ENCODE data around the gene EPB41L3.
A peak's percentile ranks its signal among the peaks of the same experiment; 100 is the strongest.

Gene EPB41L3

DNA sequence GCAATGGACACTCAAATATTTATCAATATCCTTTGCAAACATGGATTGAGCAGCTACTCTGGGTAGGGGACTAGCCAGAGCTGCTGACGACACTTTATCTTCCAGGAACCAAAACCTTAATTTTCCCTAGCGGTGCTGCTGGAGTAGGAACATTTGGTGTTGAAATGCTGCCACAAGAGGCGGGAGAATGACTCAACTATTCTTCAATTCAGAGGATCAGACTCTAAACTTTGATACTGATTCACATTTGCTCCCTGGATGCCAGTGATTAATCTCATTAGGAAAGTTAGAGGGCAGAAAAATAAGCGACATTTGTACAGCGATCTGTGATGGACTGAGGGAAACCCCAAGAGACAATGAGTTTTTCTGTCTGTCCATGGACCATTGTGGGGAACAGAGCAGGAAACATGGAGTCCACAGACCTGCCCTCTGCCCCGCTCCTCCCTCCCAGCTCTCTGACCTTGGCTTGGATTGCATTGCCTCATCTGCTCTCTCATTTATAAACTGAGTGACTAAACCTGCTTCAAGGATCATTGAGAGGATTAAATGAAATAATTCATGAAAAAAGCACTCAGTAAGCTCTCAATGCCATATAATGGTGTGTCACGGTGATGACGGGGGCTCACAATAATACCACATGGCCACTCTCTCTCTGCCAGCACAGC lies 12.6 kb upstream of the EPB41L3 start:
- Histone ChIP-seq H3K4me3 (ENCODE audit: low read length) (peak overlapping the region; percentile 23), H3K9ac (ENCODE audit: low read length) (peak overlapping the region; percentile 50), H3K27me3 (replicated peaks; ENCODE audit: control insufficient read depth, insufficient read depth, low read length) (no peaks in the 10 kb centered on the region), H3K4me1 (ENCODE audit: control insufficient read depth, insufficient read depth, low read length) (peaks cover 39% of the 10 kb centered on the region), H3K36me3 (ENCODE audit: control insufficient read depth, insufficient read depth, low read length, severe bottlenecking) (no peaks in the 10 kb centered on the region), H3K9me3 (ENCODE audit: control insufficient read depth, low read length) (no peaks in the 10 kb centered on the region)
- no peak for DNase-seq (ENCODE audit: low read depth)

DNA sequence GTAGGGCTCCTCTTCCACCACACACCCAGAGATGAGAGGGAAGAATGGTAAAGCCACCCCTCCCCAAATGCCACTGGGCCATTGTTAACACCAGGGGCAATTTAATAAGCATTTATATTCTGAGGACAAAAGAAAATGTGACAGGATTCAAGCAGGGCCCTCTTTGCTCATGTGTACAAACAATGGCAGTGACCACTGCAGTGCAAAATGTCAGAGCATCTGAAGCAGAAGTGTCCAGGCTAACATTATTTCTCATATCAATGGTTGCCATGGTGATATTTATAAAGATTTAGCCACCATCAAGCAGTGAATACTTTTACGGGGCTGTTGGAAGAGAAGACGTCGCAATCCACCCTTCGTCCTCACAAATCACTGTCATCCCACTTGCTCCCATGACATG lies 10.8 kb upstream of the EPB41L3 start:
- H3K4me3 ChIP-seq (ENCODE audit: low read length): no peak overlapping the region

GRCh38 chr18:5546660-5547059 lies 2.9 kb upstream of the EPB41L3 start:
- H3K9me3 ChIP-seq (ENCODE audit: control insufficient read depth, low read length): no peaks in the 10 kb centered on the region
- H3K27me3 ChIP-seq (replicated peaks; ENCODE audit: control insufficient read depth, insufficient read depth, low read length): no peaks in the 10 kb centered on the region
- no peak overlapping the region for H3K4me3 ChIP-seq (ENCODE audit: low read length)
- H3K9ac ChIP-seq (ENCODE audit: low read length): no peak overlapping the region
- peak; percentile 88 for DNase-seq (ENCODE audit: low read depth)
- peaks cover 42% of the 10 kb centered on the region for H3K4me1 ChIP-seq (ENCODE audit: control insufficient read depth, insufficient read depth, low read length)
- H3K36me3 ChIP-seq (ENCODE audit: control insufficient read depth, insufficient read depth, low read length, severe bottlenecking): no peaks in the 10 kb centered on the region

More for the DNA sequence above, 10.8 kb upstream of the EPB41L3 start:
- Histone ChIP-seq H3K9ac (ENCODE audit: low read length) (no peak overlapping the region), H3K36me3 (ENCODE audit: control insufficient read depth, insufficient read depth, low read length, severe bottlenecking) (no peaks in the 10 kb centered on the region), H3K9me3 (ENCODE audit: control insufficient read depth, low read length) (no peaks in the 10 kb centered on the region), H3K27me3 (replicated peaks; ENCODE audit: control insufficient read depth, insufficient read depth, low read length) (no peaks in the 10 kb centered on the region), H3K4me1 (ENCODE audit: control insufficient read depth, insufficient read depth, low read length) (peaks cover 43% of the 10 kb centered on the region)
- no peak for DNase-seq (ENCODE audit: low read depth)

- peak overlapping the region; percentile 88 for H3K9ac ChIP-seq (ENCODE audit: low read length)
- DNase-seq (ENCODE audit: low read depth): peak; percentile 65
- peaks cover 55% of the 10 kb centered on the region for H3K4me1 ChIP-seq (ENCODE audit: control insufficient read depth, insufficient read depth, low read length)
- H3K36me3 ChIP-seq (ENCODE audit: control insufficient read depth, insufficient read depth, low read length, severe bottlenecking): no peaks in the 10 kb centered on the region
- H3K27me3 ChIP-seq (replicated peaks; ENCODE audit: control insufficient read depth, insufficient read depth, low read length): no peaks in the 10 kb centered on the region
- peak overlapping the region; percentile 88 for H3K4me3 ChIP-seq (ENCODE audit: low read length)
- H3K9me3 ChIP-seq (ENCODE audit: control insufficient read depth, low read length): no peaks in the 10 kb centered on the region
These were observed 639 bp downstream of the EPB41L3 start for GRCh38 chr18:5543036-5543680.

DNA sequence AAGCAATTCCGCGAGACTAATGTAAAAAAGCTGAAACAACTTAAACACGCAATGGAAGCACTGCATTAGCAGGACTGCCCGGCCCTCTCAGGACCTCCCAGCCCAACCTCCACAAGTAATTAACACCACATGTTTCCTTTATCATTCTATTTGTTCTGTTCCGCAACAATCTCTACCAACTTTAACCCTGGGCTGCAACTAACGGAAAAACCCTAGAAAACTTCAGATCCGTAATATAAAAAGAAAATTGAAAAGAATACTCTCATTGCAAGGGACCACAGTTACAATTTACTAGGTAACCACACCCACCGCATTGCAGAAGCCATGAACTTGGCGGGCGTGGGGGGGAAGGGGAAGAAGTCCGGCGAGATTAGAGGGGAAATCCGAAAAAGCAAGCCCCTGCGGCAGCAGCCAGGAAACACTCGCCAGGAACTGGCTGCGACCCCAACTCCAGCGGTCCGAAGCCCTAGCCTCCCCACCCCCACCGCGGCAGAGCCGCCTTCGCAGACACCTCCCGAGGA lies 1.2 kb downstream of the EPB41L3 start:
- H3K4me1 ChIP-seq (ENCODE audit: control insufficient read depth, insufficient read depth, low read length): peaks cover 59% of the 10 kb centered on the region
- peak overlapping the region; percentile 88 for H3K9ac ChIP-seq (ENCODE audit: low read length)
- DNase-seq (ENCODE audit: low read depth): peak; percentile 82
- H3K4me3 ChIP-seq (ENCODE audit: low read length): peak overlapping the region; percentile 88
- H3K9me3 ChIP-seq (ENCODE audit: control insufficient read depth, low read length): no peaks in the 10 kb centered on the region
- no peaks in the 10 kb centered on the region for H3K36me3 ChIP-seq (ENCODE audit: control insufficient read depth, insufficient read depth, low read length, severe bottlenecking)
- H3K27me3 ChIP-seq (replicated peaks; ENCODE audit: control insufficient read depth, insufficient read depth, low read length): no peaks in the 10 kb centered on the region

GRCh38 chr18:5541644-5542043 lies 2.2 kb downstream of the EPB41L3 start:
- Histone ChIP-seq H3K36me3 (ENCODE audit: control insufficient read depth, insufficient read depth, low read length, severe bottlenecking) (no peaks in the 10 kb centered on the region), H3K27me3 (replicated peaks; ENCODE audit: control insufficient read depth, insufficient read depth, low read length) (no peaks in the 10 kb centered on the region), H3K9me3 (ENCODE audit: control insufficient read depth, low read length) (no peaks in the 10 kb centered on the region), H3K4me3 (ENCODE audit: low read length) (peak overlapping the region; percentile 88), H3K9ac (ENCODE audit: low read length) (peak overlapping the region; percentile 88), H3K4me1 (ENCODE audit: control insufficient read depth, insufficient read depth, low read length) (peaks cover 58% of the 10 kb centered on the region)
- no peak for DNase-seq (ENCODE audit: low read depth)

DNA sequence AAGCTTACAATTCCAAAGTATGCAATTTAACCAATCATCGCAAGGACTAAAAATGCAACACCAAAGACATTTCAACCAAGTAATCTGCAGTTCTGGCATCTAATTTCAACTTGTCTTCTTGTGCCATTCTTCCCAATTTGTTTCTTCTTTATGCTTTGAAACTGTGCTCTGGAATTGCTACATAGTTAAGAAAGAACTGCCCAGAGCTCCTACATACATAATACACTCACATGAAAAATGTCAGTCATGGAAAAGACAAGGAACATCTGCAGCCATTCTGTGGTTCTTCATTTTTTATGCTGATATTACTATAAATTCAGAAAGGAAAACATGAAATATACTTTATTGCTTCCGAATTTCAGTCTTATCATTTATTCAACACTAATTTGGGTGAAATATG lies 4.4 kb downstream of the EPB41L3 start:
- no peaks in the 10 kb centered on the region for H3K27me3 ChIP-seq (replicated peaks; ENCODE audit: control insufficient read depth, insufficient read depth, low read length)
- peak; percentile 66 for DNase-seq (ENCODE audit: low read depth)
- H3K9me3 ChIP-seq (ENCODE audit: control insufficient read depth, low read length): no peaks in the 10 kb centered on the region
- no peaks in the 10 kb centered on the region for H3K36me3 ChIP-seq (ENCODE audit: control insufficient read depth, insufficient read depth, low read length, severe bottlenecking)
- no peak overlapping the region for H3K9ac ChIP-seq (ENCODE audit: low read length)
- H3K4me1 ChIP-seq (ENCODE audit: control insufficient read depth, insufficient read depth, low read length): peaks cover 54% of the 10 kb centered on the region
- H3K4me3 ChIP-seq (ENCODE audit: low read length): no peak overlapping the region

DNA sequence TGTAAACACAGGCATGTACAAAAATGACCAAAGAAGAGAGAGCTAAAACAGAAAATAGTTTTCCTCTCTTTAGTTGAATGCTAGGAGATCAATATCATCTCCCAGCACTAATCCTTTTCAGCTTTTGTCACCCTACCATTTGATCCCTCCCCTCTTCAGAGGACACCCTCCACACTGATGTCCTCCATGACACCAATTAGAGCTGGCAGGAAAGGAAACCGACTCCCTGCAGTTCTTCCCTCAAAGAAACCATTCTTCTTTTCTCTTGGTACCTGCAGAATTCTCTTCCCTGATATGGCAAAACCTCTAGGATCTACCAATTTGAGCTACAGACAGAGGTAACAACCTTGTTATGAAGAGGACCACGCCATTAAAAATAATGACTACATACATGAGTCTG lies 5.3 kb downstream of the EPB41L3 start:
- Histone ChIP-seq H3K9ac (ENCODE audit: low read length) (peak overlapping the region; percentile 5), H3K9me3 (ENCODE audit: control insufficient read depth, low read length) (no peaks in the 10 kb centered on the region), H3K36me3 (ENCODE audit: control insufficient read depth, insufficient read depth, low read length, severe bottlenecking) (no peaks in the 10 kb centered on the region), H3K4me1 (ENCODE audit: control insufficient read depth, insufficient read depth, low read length) (peaks cover 50% of the 10 kb centered on the region), H3K4me3 (ENCODE audit: low read length) (no peak overlapping the region), H3K27me3 (replicated peaks; ENCODE audit: control insufficient read depth, insufficient read depth, low read length) (no peaks in the 10 kb centered on the region)
- no peak for DNase-seq (ENCODE audit: low read depth)

GRCh38 chr18:5537860-5538259 lies 5.9 kb downstream of the EPB41L3 start:
- H3K4me3 ChIP-seq (ENCODE audit: low read length): peak overlapping the region; percentile 10
- peaks cover 50% of the 10 kb centered on the region for H3K4me1 ChIP-seq (ENCODE audit: control insufficient read depth, insufficient read depth, low read length)
- no peak overlapping the region for H3K9ac ChIP-seq (ENCODE audit: low read length)
- H3K9me3 ChIP-seq (ENCODE audit: control insufficient read depth, low read length): no peaks in the 10 kb centered on the region
- no peaks in the 10 kb centered on the region for H3K36me3 ChIP-seq (ENCODE audit: control insufficient read depth, insufficient read depth, low read length, severe bottlenecking)
- no peaks in the 10 kb centered on the region for H3K27me3 ChIP-seq (replicated peaks; ENCODE audit: control insufficient read depth, insufficient read depth, low read length)
- DNase-seq (ENCODE audit: low read depth): no peak

GRCh38 chr18:5534845-5535244 lies 9.0 kb downstream of the EPB41L3 start:
- H3K4me3 ChIP-seq (ENCODE audit: low read length): no peak overlapping the region

DNA sequence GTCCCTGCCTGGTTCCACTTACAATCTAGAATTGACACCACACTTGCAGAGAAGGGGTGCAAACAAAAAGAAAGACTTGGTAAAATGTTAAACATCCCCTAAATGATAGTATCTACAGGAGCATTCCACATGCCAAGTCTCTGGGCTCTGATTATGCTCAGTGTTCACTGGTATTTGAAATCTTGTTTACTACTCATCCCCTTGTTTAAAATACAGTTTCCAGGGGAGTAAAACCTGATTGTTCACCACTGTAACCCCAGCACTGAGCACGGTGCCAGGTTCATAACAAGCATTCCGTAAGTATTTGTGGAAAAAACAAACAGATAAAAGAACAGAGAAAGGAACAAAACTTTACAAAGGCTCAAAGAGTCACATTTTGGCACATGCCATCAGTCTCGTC lies 11.7 kb downstream of the EPB41L3 start:
- Histone ChIP-seq H3K4me3 (ENCODE audit: low read length) (no peak overlapping the region), H3K36me3 (ENCODE audit: control insufficient read depth, insufficient read depth, low read length, severe bottlenecking) (no peaks in the 10 kb centered on the region), H3K4me1 (ENCODE audit: control insufficient read depth, insufficient read depth, low read length) (peaks cover 23% of the 10 kb centered on the region), H3K9me3 (ENCODE audit: control insufficient read depth, low read length) (no peaks in the 10 kb centered on the region), H3K9ac (ENCODE audit: low read length) (no peak overlapping the region), H3K27me3 (replicated peaks; ENCODE audit: control insufficient read depth, insufficient read depth, low read length) (no peaks in the 10 kb centered on the region)
- DNase-seq (ENCODE audit: low read depth): no peak

More at GRCh38 chr18:5534845-5535244, 9.0 kb downstream of the EPB41L3 start:
- H3K27me3 ChIP-seq (replicated peaks; ENCODE audit: control insufficient read depth, insufficient read depth, low read length): no peaks in the 10 kb centered on the region
- H3K9ac ChIP-seq (ENCODE audit: low read length): no peak overlapping the region
- H3K36me3 ChIP-seq (ENCODE audit: control insufficient read depth, insufficient read depth, low read length, severe bottlenecking): no peaks in the 10 kb centered on the region
- DNase-seq (ENCODE audit: low read depth): no peak
- H3K4me1 ChIP-seq (ENCODE audit: control insufficient read depth, insufficient read depth, low read length): peaks cover 36% of the 10 kb centered on the region
- no peaks in the 10 kb centered on the region for H3K9me3 ChIP-seq (ENCODE audit: control insufficient read depth, low read length)
